VCaP (cell line): ENCODE results near the gene EPHB2.
A peak's percentile ranks its signal among the peaks of the same experiment; 100 is the strongest.

ENCODE experiments used
- H3K27ac ChIP-seq: fragments of 450-650 bp; 2 replicates; pipeline ENCODE4 v1.5.1; 2017
- TF ChIP-seq, protein P1 (sequence below): fragments of 450-650 bp; conservative IDR thresholded peaks from 2 replicates; pipeline ENCODE4 v1.5.1; 2017; ENCODE audit warnings: mild to moderate bottlenecking, moderate library complexity

EPHB2 gene

DNA sequence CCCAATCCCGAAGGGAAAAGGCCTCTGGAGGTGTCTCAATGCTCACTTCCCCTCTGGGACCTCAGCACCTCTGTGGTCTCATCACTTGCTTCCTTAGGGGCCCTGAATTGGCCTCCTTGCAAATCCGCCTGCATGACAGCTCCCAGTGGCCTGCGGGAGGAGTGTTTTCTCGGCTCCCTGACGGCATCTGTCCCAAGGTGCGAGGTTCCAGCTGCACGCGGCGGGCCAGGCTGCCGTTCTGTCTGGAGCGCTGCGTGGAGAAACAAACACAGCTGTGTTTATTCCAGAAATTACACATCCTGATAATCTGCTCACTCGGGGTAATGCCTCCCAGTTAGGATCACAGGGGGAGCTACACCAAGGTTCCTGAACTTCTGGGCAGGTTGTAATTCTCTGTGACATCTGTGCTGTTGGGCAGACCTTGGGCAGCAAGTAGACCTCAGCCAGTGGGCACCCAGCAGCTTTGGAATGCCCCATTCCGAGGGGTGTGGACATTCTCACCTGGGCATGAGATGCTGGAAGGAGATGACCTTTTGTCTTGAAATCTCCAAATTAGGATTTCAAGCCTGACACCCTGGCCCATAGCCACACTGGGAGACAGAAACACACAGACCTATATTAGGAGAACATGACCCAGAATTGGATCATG, 18.2 kb downstream of the EPHB2 start:
- H3K27ac ChIP-seq, result no peak overlapping the region
- TF ChIP-seq, protein P1, sequence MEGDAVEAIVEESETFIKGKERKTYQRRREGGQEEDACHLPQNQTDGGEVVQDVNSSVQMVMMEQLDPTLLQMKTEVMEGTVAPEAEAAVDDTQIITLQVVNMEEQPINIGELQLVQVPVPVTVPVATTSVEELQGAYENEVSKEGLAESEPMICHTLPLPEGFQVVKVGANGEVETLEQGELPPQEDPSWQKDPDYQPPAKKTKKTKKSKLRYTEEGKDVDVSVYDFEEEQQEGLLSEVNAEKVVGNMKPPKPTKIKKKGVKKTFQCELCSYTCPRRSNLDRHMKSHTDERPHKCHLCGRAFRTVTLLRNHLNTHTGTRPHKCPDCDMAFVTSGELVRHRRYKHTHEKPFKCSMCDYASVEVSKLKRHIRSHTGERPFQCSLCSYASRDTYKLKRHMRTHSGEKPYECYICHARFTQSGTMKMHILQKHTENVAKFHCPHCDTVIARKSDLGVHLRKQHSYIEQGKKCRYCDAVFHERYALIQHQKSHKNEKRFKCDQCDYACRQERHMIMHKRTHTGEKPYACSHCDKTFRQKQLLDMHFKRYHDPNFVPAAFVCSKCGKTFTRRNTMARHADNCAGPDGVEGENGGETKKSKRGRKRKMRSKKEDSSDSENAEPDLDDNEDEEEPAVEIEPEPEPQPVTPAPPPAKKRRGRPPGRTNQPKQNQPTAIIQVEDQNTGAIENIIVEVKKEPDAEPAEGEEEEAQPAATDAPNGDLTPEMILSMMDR, result no peak

DNA sequence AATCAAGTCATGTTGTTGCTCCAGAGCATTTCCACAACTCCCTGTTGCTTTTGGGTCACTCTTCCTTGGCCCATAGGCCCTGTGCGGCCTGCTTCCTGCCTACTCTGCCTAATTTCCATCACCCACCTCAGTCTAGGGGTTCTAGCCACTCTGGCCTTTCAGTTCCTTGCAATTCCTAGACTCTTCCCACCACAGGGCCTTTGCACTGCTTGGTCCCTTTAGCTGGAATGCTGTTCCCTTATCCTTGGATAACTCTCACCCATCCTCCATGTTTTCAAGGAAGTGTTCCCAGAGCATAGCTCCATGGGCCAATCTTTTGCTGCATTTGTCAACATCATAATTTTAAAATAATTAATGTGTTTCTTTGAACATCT, 18.7 kb downstream of the EPHB2 start:
- no peak overlapping the region for H3K27ac ChIP-seq
- TF ChIP-seq, protein P1, result no peak

DNA sequence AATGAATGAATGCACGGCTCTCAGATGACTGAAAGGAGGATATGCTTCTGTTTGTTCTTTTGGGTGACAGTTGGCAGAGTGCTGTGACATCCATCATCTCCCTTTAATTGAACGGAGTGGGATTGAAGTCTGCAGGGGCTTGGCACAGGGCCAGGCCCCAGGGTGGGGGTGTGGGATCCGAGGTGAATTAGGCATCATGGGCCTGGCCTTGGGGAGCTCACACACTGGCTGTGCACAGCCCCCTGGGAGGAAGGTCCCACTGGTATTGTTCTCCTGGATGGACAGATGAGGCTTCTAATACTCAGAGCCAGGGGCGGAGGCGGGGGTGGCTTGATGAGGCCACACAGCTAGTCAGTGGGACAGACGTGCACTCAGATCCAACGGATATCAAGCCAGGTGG, 19.3 kb downstream of the EPHB2 start:
- no peak overlapping the region for H3K27ac ChIP-seq
- TF ChIP-seq, protein P1, result no peak

DNA sequence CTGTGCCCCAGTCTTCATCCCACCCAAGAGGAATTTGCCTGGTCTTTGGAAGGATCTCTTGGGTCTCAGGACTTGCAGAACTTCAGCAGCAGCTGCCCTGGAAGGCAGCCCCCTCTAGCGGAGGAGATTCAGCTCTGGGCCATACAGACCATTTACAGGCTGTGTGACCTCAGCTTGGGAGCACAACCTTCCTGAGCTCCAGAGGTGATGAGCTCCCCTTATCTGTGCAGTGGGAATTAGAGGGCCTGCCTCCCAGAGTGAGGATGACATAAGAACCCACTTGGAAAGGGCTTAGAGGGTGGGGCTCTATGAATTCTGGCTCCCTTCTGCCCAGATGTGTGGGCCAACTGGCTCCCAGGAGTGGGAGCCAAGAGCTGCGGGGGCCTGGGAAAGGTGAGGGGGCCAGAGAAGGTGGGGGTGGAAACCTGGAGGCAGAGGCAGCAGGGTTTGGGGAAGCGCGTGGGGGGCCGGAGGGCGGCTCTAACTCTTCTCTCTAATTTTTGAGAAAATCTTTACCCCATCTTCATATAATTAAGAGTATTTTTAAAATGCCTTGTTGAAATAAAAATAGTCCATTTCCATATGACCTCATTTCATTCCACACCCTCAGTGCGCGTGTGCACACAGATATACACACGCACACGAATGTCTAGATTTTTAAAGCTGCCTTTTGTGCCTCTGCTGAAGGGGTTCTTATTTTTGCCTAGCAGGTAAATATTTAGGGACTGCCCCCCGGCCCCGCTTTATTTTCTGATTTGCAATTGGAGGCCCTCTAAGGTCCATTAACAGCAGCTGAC, 21.5 kb downstream of the EPHB2 start:
- no peak overlapping the region for H3K27ac ChIP-seq
- TF ChIP-seq, protein P1, result peak; percentile 69

DNA sequence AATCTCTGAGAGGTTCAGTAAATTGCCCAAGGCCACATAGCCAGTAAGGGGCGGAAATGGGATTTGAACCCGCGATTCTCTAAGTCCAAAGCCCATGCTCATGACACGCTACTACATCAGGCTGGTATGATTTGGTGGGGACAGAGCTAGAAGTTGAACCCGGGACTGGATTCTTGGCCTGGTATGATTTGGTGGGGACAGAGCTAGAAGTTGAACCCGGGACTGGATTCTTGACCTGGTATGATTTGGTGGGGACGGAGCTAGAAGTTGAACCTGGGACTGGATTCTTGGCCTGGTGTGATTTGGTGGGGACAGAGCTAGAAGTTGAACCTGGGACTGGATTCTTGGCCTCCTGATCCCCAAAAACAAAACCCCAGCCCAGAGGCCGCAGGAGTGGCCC, 23.0 kb downstream of the EPHB2 start:
- TF ChIP-seq, protein P1, result no peak
- H3K27ac ChIP-seq, result no peak overlapping the region

DNA sequence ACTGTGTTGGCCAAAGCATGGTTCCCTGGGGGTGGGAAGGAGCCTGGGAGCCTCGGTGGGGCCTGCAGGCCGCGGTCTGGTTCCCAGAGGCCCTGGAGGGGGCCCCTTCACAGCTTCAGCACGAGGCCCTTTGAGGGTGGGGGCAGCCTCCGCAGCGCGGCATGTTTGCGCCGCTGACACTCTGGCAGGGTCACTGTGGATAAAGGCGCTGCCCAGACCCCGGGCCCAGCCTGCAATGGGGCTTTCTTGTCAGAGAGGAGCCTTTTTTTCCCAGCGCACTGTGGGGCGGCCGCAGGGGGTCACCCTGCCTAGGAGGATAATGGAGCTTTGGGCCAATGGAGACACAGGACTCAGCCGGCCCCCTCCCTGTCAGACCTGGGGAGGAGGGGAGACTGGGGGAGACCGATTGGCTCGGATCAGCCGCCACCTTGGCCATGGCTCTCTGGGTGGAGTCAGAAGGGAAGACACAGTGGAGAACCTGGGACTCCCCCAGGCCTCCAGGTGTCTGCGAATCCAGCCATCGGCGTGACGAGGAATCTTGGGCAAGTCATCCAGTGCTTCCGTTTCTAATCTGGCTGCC, 26.0 kb downstream of the EPHB2 start:
- TF ChIP-seq, protein P1, result no peak
- no peak overlapping the region for H3K27ac ChIP-seq

DNA sequence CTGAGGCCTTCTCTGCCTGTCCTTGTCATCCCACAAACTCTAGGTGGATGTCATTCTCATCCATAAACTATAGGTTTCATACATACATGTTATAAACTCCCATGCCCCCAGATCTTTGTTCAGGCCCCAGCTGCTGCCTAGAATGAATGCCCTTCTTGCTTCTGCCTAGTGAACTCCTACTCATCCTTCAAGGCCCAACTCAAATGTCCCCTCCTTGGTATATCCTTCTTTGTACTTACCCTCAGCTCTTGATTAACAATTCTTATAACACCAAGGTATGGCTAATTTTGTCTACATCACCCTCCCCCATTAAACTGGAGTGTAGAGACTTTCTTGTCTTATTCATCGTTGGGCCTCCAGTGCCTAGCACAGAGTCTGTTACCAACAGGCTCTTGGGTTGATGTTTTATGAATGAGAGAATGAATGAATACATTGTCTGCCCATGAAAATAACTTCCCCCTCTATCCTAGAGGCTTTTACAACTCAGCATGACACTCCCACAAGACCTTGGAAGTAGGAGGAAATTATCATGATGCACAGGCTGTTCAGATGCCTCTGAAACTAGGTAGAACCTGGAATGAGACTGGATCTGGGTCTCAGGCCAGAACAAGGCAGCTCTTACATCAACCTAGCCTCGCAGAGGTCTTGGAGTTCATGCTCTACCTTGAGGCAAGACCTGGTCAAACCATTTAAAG, 26.9 kb downstream of the EPHB2 start:
- H3K27ac ChIP-seq, result no peak overlapping the region

More for the DNA sequence above, 26.9 kb downstream of the EPHB2 start:
- TF ChIP-seq, protein P1, result no peak
